Uterus (tissue), 2 donors: ENCODE measurements around the gene NFATC4.

Experiments
- CTCF ChIP-seq, 4 experiments: fragments of 200-600 bp in 2 of 4; fragments of 450-650 bp in 2 of 4; sonication (generic) in 2 of 4; IDR thresholded peaks; one replicate each; pipeline ENCODE4 v1.5.1; 2016 to 2019; ENCODE audit warnings: antibody characterized with exemption in 4 of 4, mild to moderate bottlenecking in 2 of 4, moderate library complexity in 1 of 4
- POLR2A ChIP-seq, 2 donors: fragments of 450-650 bp; IDR thresholded peaks; one replicate each; pipeline ENCODE4 v1.6.1; 2016; ENCODE audit warnings: antibody characterized with exemption in 2 of 2, mild to moderate bottlenecking in 1 of 2, moderate library complexity in 1 of 2

DNA sequence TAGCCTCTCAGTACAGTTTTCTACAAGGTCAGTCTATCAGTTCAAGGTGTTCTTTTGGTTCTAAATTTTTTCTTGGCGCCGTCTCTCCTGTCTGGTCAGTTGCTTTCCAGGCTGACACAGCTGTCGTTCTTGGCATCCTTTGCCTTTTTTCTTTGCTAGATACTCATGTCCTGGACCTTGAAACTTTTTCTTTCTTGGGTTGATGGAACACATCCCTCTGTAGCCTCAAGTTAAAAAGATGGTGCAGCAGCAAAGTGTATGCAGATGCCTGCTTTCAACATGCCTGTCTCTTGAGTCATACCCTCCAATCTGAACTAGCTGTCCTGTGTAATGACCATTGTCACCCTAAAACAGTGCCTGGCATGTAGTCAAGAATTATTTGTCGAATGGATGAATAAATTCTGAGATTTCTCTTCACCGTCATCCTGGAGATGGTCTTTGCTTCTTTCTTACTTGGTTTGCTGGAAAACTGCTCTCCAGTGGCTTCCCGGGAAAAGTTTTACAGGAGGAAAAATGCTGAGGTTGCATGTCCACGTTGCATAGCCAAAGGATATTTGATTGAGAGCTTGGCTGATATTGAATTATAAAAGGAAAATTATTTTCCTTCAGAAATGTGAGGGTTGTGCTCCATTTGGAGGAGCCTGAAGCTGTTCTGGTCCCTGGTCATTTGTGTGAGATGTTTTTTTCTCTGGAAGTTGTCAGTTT lies 35.5 kb downstream of the NFATC4 start:
- TF ChIP-seq CTCF (IDR thresholded peaks at IDR 0.05) (no peak), POLR2A (IDR thresholded peaks at IDR 0.05) (no peak)
